ENCODE measurements around the gene RNF217.

GRCh38 chr6:124990988-124991387 is 28.8 kb downstream of the RNF217 start:
- TF ChIP-seq CTCF (conservative IDR thresholded peaks at IDR 0.05 in 1 of 2, IDR thresholded peaks at IDR 0.05 in 1 of 2; ENCODE audit: extremely low read depth in 1 of 2, insufficient read depth in 1 of 2, low read depth in 1 of 2, low read length in 2 of 2) (no peak), EZH2 (IDR thresholded peaks at IDR 0.05; ENCODE audit: borderline replicate concordance, low read length) (no peak)
